Measurements from ENCODE around the gene PCGF3.

- TF ChIP-seq SUZ12 (IDR thresholded peaks at IDR 0.05; ENCODE audit: extremely low read depth, insufficient read depth, insufficient read length) (no peak), YY1 (IDR thresholded peaks at IDR 0.05; ENCODE audit: insufficient read depth, insufficient read length) (no peak)
Observed at GRCh38 chr4:788636-789297, 83.1 kb downstream of the PCGF3 start.
